ENCODE measurements around the gene KCNAB2. TPM values are rescaled to one million over a fixed set of nuclear protein-coding genes. Genes with fewer than 3 reads are reported as not detected.

The KCNAB2 gene
- total RNA-seq (2014; rRNA removed; shearing (Covaris generic); ENCODE audit: low replicate concordance) = 2.0 and 6.6 TPM in 2 replicates

GRCh38 chr1:6045561-6045960 lies at the start of gene KCNAB2:
Gene KCNAB2, plus strand, starts transcription at chr1:6045888. Its CDS starts 5,649 bp downstream, at chr1:6051537.
- no peak for DNase-seq (ENCODE audit: low read depth)
- in situ Hi-C loops (cut with HindIII; ENCODE audit: low pct_unique_long_range_greater_than_20kb, low sequenced_read_pairs) = no loop called here

- no peak for DNase-seq (ENCODE audit: low read depth)
- in situ Hi-C loops (cut with HindIII; ENCODE audit: low pct_unique_long_range_greater_than_20kb, low sequenced_read_pairs) = no loop called here
Measured at GRCh38 chr1:5996641-5997270, 48.9 kb upstream of the KCNAB2 start.

- DNase-seq (ENCODE audit: low read depth) = no peak
- in situ Hi-C loops (cut with HindIII; ENCODE audit: low pct_unique_long_range_greater_than_20kb, low sequenced_read_pairs) = no loop called here
Measured at GRCh38 chr1:5997316-5997715, 48.4 kb upstream of the KCNAB2 start.

GRCh38 chr1:5998051-5998905 lies 47.4 kb upstream of the KCNAB2 start:
- in situ Hi-C loops (cut with HindIII; ENCODE audit: low pct_unique_long_range_greater_than_20kb, low sequenced_read_pairs) = no loop called here
- DNase-seq (ENCODE audit: low read depth) = no peak

- no peak for DNase-seq (ENCODE audit: low read depth)
- in situ Hi-C loops (cut with HindIII; ENCODE audit: low pct_unique_long_range_greater_than_20kb, low sequenced_read_pairs) = no loop called here
Measured at GRCh38 chr1:5998906-5999301, 46.8 kb upstream of the KCNAB2 start.

GRCh38 chr1:5999711-6000443 lies 45.8 kb upstream of the KCNAB2 start:
- in situ Hi-C loops (cut with HindIII; ENCODE audit: low pct_unique_long_range_greater_than_20kb, low sequenced_read_pairs) = no loop called here
- DNase-seq (ENCODE audit: low read depth) = no peak

- in situ Hi-C loops (cut with HindIII; ENCODE audit: low pct_unique_long_range_greater_than_20kb, low sequenced_read_pairs) = no loop called here
- no peak for DNase-seq (ENCODE audit: low read depth)
Measured at GRCh38 chr1:6000444-6001288, 45.0 kb upstream of the KCNAB2 start.

GRCh38 chr1:6001992-6002576 lies 43.6 kb upstream of the KCNAB2 start:
- no peak for DNase-seq (ENCODE audit: low read depth)
- in situ Hi-C loops (cut with HindIII; ENCODE audit: low pct_unique_long_range_greater_than_20kb, low sequenced_read_pairs) = no loop called here

GRCh38 chr1:6002714-6003501 lies 42.8 kb upstream of the KCNAB2 start:
- in situ Hi-C loops (cut with HindIII; ENCODE audit: low pct_unique_long_range_greater_than_20kb, low sequenced_read_pairs) = no loop called here

GRCh38 chr1:6003568-6004411 lies 41.9 kb upstream of the KCNAB2 start:
- in situ Hi-C loops (cut with HindIII; ENCODE audit: low pct_unique_long_range_greater_than_20kb, low sequenced_read_pairs) = no loop called here
- no peak for DNase-seq (ENCODE audit: low read depth)

More at GRCh38 chr1:6002714-6003501, 42.8 kb upstream of the KCNAB2 start:
- no peak for DNase-seq (ENCODE audit: low read depth)

- in situ Hi-C loops (cut with HindIII; ENCODE audit: low pct_unique_long_range_greater_than_20kb, low sequenced_read_pairs) = no loop called here
Measured at GRCh38 chr1:6004412-6005123, 41.1 kb upstream of the KCNAB2 start.

GRCh38 chr1:6005276-6005917 lies 40.3 kb upstream of the KCNAB2 start:
- no peak for DNase-seq (ENCODE audit: low read depth)
- in situ Hi-C loops (cut with HindIII; ENCODE audit: low pct_unique_long_range_greater_than_20kb, low sequenced_read_pairs) = no loop called here

More at GRCh38 chr1:6004412-6005123, 41.1 kb upstream of the KCNAB2 start:
- DNase-seq (ENCODE audit: low read depth) = no peak

- in situ Hi-C loops (cut with HindIII; ENCODE audit: low pct_unique_long_range_greater_than_20kb, low sequenced_read_pairs) = no loop called here
- no peak for DNase-seq (ENCODE audit: low read depth)
Measured at GRCh38 chr1:6006882-6007281, 38.8 kb upstream of the KCNAB2 start.

GRCh38 chr1:6007318-6008083 lies 38.2 kb upstream of the KCNAB2 start:
- no peak for DNase-seq (ENCODE audit: low read depth)
- in situ Hi-C loops (cut with HindIII; ENCODE audit: low pct_unique_long_range_greater_than_20kb, low sequenced_read_pairs) = no loop called here

GRCh38 chr1:6008084-6008415 lies 37.6 kb upstream of the KCNAB2 start:
- no peak for DNase-seq (ENCODE audit: low read depth)
- in situ Hi-C loops (cut with HindIII; ENCODE audit: low pct_unique_long_range_greater_than_20kb, low sequenced_read_pairs) = no loop called here
